Choroid plexus epithelial cell (primary cell): Measurements from ENCODE around the gene FAM83F.

Experiments
- DNase-seq: peaks from one replicate; pipeline ENCODE4 v3.0.0-alpha.2; 2010; ENCODE audit warnings: low read depth
- H3K4me3 ChIP-seq: 2 replicates; pipeline ENCODE4 v1.5.1; 2011; ENCODE audit warnings: low read depth, mild to moderate bottlenecking, control low read depth, low read length, moderate library complexity
- TF ChIP-seq, protein P1 (sequence below): conservative IDR thresholded peaks from 2 replicates; pipeline ENCODE4 v1.5.1; 2011; ENCODE audit warnings: low read depth, mild to moderate bottlenecking, control low read depth, inconsistent platforms, low read length, moderate library complexity

Gene FAM83F

DNA sequence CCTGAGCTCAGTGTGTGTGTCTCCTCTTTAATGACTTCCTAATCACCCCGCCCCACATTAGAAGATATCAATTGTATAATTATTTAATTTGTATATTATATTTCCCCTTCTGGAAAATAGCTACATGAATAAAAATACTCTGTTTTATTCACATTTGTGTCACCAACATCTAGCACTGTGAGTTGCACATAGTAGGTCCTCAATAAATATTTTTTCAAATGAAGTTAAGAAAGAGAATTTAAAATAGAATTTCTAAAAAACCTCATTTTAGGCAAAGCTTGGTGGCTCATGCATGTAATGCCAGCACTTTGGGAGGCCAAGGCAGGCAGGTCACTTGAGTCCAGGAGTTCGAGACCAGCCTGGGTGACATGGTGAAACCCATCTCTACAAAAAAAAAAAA is 59.7 kb downstream of the FAM83F start:
- no peak for DNase-seq
- no peak overlapping the region for H3K4me3 ChIP-seq
- TF ChIP-seq, protein P1, sequence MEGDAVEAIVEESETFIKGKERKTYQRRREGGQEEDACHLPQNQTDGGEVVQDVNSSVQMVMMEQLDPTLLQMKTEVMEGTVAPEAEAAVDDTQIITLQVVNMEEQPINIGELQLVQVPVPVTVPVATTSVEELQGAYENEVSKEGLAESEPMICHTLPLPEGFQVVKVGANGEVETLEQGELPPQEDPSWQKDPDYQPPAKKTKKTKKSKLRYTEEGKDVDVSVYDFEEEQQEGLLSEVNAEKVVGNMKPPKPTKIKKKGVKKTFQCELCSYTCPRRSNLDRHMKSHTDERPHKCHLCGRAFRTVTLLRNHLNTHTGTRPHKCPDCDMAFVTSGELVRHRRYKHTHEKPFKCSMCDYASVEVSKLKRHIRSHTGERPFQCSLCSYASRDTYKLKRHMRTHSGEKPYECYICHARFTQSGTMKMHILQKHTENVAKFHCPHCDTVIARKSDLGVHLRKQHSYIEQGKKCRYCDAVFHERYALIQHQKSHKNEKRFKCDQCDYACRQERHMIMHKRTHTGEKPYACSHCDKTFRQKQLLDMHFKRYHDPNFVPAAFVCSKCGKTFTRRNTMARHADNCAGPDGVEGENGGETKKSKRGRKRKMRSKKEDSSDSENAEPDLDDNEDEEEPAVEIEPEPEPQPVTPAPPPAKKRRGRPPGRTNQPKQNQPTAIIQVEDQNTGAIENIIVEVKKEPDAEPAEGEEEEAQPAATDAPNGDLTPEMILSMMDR = no peak

GRCh38 chr22:40055143-40055883 is 60.6 kb downstream of the FAM83F start:
- no peak for DNase-seq
- TF ChIP-seq, protein P1 = no peak
- H3K4me3 ChIP-seq = no peak overlapping the region

DNA sequence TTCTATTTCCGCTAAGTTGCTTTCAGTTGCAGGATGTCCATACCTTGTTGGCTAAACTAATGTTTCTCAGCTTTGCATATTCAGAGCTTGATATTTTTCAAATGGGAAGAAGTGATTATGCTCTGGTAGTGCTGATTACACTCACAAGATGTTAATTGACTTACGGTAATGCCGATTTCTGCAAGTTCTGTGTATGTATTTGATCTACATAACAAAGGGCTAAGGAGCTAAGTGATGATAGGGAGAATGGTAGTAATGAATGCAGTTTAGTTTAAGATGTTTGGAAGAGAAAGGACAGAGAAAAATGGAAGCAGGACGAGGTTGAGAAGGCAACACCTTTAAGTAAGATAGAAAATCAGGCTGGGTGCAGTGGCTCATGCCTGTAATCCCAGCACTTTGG is 61.4 kb downstream of the FAM83F start:
- TF ChIP-seq, protein P1 = no peak
- DNase-seq = no peak

DNA sequence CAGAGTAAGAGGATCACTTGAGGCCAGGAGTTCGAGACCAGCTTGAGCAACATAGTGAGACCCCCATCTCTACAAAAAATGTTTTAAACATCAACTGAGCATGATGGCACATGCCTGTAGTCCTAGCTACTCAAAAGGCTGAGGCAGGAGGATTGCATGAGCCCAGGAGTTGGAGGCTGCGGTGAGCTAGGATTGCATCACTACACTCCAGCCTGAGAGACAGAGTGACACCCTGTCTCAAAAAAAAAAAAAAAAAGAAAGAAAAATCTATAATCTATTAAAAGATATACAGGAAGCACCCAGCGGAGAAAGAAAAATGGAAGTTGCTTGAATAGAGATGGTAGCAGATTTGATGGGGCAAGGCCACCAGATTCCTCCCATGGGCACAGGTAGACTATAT is 61.8 kb downstream of the FAM83F start:
- H3K4me3 ChIP-seq = no peak overlapping the region
- TF ChIP-seq, protein P1 = no peak
- DNase-seq = no peak

More for the DNA sequence above, 61.4 kb downstream of the FAM83F start:
- H3K4me3 ChIP-seq = no peak overlapping the region

DNA sequence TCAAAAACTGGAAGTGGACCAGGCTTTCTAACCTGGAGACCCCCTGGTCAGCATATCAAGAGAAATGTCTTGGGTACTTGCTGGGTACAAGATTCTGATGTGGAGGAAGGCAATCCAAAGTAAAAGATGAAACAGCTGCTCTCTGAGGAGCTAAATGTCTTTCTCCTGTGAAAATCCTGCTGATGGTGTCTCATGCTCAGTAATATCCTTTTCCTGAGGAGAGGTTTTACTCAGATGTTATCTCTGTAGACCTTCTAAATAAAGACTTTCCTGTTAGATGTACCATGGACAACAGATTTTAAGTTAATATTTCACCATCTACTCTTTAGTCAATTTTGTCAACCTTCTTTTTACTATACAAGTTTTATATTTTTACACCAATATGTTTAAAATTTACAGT is 62.9 kb downstream of the FAM83F start:
- no peak for DNase-seq
- TF ChIP-seq, protein P1 = no peak

GRCh38 chr22:40058265-40058664 is 63.5 kb downstream of the FAM83F start:
- no peak overlapping the region for H3K4me3 ChIP-seq
- DNase-seq = no peak
- TF ChIP-seq, protein P1 = no peak

More for the DNA sequence above, 62.9 kb downstream of the FAM83F start:
- H3K4me3 ChIP-seq = no peak overlapping the region

- H3K4me3 ChIP-seq = no peak overlapping the region
- DNase-seq = no peak
- TF ChIP-seq, protein P1 = no peak
These were observed 71.2 kb downstream of the FAM83F start for GRCh38 chr22:40065981-40066380.
